GM18526 (cell line): Measurements from ENCODE around the gene HOXD10.

Experiments used
- POLR2A ChIP-seq: IDR thresholded peaks from 3 replicates; pipeline ENCODE4 v1.6.1; 2011; ENCODE audit not compliant: insufficient read length; ENCODE audit errors: extremely low read depth

The HOXD10 gene

GRCh38 chr2:176137252-176137580 is 20.6 kb downstream of the HOXD10 start:
- TF ChIP-seq POLR2A: no peak

- no peak for TF ChIP-seq POLR2A
Measured at GRCh38 chr2:176137906-176138305, 21.3 kb downstream of the HOXD10 start.

- no peak for TF ChIP-seq POLR2A
Measured at GRCh38 chr2:176138526-176138922, 21.9 kb downstream of the HOXD10 start.

- no peak for TF ChIP-seq POLR2A
Measured at GRCh38 chr2:176138923-176139660, 22.5 kb downstream of the HOXD10 start.

GRCh38 chr2:176139661-176140512 is 23.3 kb downstream of the HOXD10 start:
- no peak for TF ChIP-seq POLR2A

GRCh38 chr2:176140513-176141317 is 24.1 kb downstream of the HOXD10 start:
- TF ChIP-seq POLR2A: no peak

- TF ChIP-seq POLR2A: no peak
Measured at GRCh38 chr2:176142281-176142680, 25.7 kb downstream of the HOXD10 start.

- no peak for TF ChIP-seq POLR2A
Measured at GRCh38 chr2:176145085-176145969, 28.7 kb downstream of the HOXD10 start.

- no peak for TF ChIP-seq POLR2A
Measured at GRCh38 chr2:176146101-176146500, 29.5 kb downstream of the HOXD10 start.

GRCh38 chr2:176146645-176147044 is 30.1 kb downstream of the HOXD10 start:
- TF ChIP-seq POLR2A: no peak

GRCh38 chr2:176147210-176147799 is 30.7 kb downstream of the HOXD10 start:
- no peak for TF ChIP-seq POLR2A

- no peak for TF ChIP-seq POLR2A
Measured at GRCh38 chr2:176147800-176148496, 31.4 kb downstream of the HOXD10 start.

GRCh38 chr2:176148751-176149421 is 32.3 kb downstream of the HOXD10 start:
- TF ChIP-seq POLR2A: no peak
